ENCODE measurements around the gene ART3. TPM values are rescaled to one million over a fixed set of nuclear protein-coding genes. Genes with fewer than 3 reads are reported as not detected.

Gene ART3
- total RNA-seq, 1 experiment from 2014 or later, result not detected

DNA sequence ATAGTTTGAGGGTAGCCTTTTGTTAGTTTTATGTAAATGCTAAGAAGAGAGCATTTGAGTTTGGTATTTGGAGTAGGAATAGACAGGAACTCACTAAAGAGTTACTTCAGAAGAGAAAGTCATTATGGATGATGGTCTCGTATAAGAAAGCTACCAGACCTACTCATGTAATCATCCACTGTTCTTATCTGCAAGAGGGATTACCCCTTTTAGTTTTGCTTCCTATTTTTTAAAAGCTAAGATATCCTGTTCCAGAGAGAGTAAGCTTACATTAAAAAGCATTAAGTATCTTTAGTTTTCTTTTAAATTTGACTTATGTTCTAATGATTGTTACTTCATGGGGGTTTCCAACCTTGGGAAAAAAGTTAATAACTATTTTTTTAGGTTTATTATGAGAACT, 12.5 kb upstream of the ART3 start:
- ChIA-PET POLR2A (no interaction called here), CTCF (no interaction called here)
- Histone ChIP-seq H3K4me3 (ENCODE audit: low read depth in 2 of 2, low read length in 2 of 2) (no peak overlapping the region), H3K9me3 (ENCODE audit: control insufficient read depth, insufficient read depth, low read depth, low read length) (no peaks in the 10 kb centered on the region), H3K27me3 (ENCODE audit: control insufficient read depth, insufficient read depth, low read length) (peaks cover 5% of the 10 kb centered on the region), H3K4me1 (ENCODE audit: control insufficient read depth, insufficient read depth, low read length) (no peaks in the 10 kb centered on the region), H3K36me3 (ENCODE audit: control insufficient read depth, insufficient read depth, low read length) (no peaks in the 10 kb centered on the region), H3K27ac (ENCODE audit: low read length) (no peak overlapping the region)
- no TSS peak for BruUV-seq (replicated peaks)
- ATAC-seq (no peak), DNase-seq (ENCODE audit: low read depth, low spot score) (no peak)
- TF ChIP-seq, protein P1, sequence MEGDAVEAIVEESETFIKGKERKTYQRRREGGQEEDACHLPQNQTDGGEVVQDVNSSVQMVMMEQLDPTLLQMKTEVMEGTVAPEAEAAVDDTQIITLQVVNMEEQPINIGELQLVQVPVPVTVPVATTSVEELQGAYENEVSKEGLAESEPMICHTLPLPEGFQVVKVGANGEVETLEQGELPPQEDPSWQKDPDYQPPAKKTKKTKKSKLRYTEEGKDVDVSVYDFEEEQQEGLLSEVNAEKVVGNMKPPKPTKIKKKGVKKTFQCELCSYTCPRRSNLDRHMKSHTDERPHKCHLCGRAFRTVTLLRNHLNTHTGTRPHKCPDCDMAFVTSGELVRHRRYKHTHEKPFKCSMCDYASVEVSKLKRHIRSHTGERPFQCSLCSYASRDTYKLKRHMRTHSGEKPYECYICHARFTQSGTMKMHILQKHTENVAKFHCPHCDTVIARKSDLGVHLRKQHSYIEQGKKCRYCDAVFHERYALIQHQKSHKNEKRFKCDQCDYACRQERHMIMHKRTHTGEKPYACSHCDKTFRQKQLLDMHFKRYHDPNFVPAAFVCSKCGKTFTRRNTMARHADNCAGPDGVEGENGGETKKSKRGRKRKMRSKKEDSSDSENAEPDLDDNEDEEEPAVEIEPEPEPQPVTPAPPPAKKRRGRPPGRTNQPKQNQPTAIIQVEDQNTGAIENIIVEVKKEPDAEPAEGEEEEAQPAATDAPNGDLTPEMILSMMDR (IDR thresholded peaks at IDR 0.05), result no peak
- TF ChIP-seq TCF7L2 (IDR thresholded peaks at IDR 0.05; ENCODE audit: low read depth, low read length), result no peak
- in situ Hi-C loops (cut with HindIII; ENCODE audit: low pct_unique_long_range_greater_than_20kb, low sequenced_read_pairs), result no loop called here
- intact Hi-C loops (cut with micrococcal nuclease; ENCODE audit: unreplicated experiment), result no loop called here

DNA sequence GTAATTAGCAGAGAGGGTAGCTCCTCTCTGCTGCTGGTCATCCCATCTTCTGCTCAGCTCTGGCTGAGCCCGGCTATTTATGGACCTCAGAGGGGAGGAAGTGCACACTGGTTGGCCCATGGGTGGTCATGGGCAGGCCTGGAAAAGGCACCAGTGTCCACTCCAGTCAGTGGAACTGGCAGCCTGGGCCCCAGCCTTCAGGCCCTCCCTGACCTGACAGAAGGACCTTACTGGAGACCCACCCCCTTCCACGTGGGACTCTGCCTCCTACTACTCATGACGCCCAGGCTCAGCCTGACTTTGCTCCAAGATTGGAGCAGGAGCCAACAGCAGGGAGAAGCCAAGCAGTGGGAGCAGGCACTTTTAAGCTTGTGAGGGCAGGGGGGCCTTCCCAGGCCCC, 8.0 kb upstream of the ART3 start:
- Histone ChIP-seq H3K27me3 (ENCODE audit: control insufficient read depth, insufficient read depth, low read length) (no peaks in the 10 kb centered on the region; the same call in none of the 2 replicates), H3K4me1 (ENCODE audit: control insufficient read depth, insufficient read depth, low read length) (no peaks in the 10 kb centered on the region), H3K9me3 (ENCODE audit: control insufficient read depth, insufficient read depth, low read depth, low read length) (no peaks in the 10 kb centered on the region), H3K27ac (ENCODE audit: low read length) (no peak overlapping the region), H3K4me3 (ENCODE audit: low read depth in 2 of 2, low read length in 2 of 2) (no peak overlapping the region), H3K36me3 (ENCODE audit: control insufficient read depth, insufficient read depth, low read length) (no peaks in the 10 kb centered on the region)
- TF ChIP-seq, protein P1 (IDR thresholded peaks at IDR 0.05), result no peak
- TF ChIP-seq TCF7L2 (IDR thresholded peaks at IDR 0.05; ENCODE audit: low read depth, low read length), result no peak
- TF ChIP-seq POLR2AphosphoS5 (IDR thresholded peaks at IDR 0.05; ENCODE audit: low read depth, low read length), result no peak
- TF ChIP-seq, protein P2, sequence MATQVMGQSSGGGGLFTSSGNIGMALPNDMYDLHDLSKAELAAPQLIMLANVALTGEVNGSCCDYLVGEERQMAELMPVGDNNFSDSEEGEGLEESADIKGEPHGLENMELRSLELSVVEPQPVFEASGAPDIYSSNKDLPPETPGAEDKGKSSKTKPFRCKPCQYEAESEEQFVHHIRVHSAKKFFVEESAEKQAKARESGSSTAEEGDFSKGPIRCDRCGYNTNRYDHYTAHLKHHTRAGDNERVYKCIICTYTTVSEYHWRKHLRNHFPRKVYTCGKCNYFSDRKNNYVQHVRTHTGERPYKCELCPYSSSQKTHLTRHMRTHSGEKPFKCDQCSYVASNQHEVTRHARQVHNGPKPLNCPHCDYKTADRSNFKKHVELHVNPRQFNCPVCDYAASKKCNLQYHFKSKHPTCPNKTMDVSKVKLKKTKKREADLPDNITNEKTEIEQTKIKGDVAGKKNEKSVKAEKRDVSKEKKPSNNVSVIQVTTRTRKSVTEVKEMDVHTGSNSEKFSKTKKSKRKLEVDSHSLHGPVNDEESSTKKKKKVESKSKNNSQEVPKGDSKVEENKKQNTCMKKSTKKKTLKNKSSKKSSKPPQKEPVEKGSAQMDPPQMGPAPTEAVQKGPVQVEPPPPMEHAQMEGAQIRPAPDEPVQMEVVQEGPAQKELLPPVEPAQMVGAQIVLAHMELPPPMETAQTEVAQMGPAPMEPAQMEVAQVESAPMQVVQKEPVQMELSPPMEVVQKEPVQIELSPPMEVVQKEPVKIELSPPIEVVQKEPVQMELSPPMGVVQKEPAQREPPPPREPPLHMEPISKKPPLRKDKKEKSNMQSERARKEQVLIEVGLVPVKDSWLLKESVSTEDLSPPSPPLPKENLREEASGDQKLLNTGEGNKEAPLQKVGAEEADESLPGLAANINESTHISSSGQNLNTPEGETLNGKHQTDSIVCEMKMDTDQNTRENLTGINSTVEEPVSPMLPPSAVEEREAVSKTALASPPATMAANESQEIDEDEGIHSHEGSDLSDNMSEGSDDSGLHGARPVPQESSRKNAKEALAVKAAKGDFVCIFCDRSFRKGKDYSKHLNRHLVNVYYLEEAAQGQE (IDR thresholded peaks at IDR 0.05; ENCODE audit: insufficient read depth in 1 of 2, low read depth in 2 of 2, low read length in 1 of 2), result no peak
- TF ChIP-seq SIN3A (IDR thresholded peaks at IDR 0.05; ENCODE audit: borderline replicate concordance, insufficient read depth, low read depth, low read length), result no peak
- ChIA-PET POLR2A (no interaction called here), CTCF (interaction anchor here (1.1 kb wide), 1 partner anchor 71 kb away, joined by 3 read pairs; no protein-coding TSS in a partner anchor)
- no TSS peak for BruUV-seq (replicated peaks)
- intact Hi-C loops (cut with micrococcal nuclease; ENCODE audit: unreplicated experiment) (no loop called here), in situ Hi-C loops (cut with HindIII; ENCODE audit: low pct_unique_long_range_greater_than_20kb, low sequenced_read_pairs) (no loop called here)
- 0 out of 2 replicates have a peak, but pooled peaks have one; percentile 21 for ATAC-seq
- DNase-seq (ENCODE audit: low read depth, low spot score), result no peak

Measured in Panc1 (cell line).